Activated CD4-positive, alpha-beta T cell treated with anti-CD3 and anti-CD28 coated beads, Interleukin-2, amount 50 U/mL, for 4 hours (primary cell): ENCODE measurements around the gene GBF1.
"Not testable (repeated sequence)": the region's sequence is repeated elsewhere in the genome, so short reads cannot be mapped to it uniquely, and the experiment has no call there.

Experiments
- DNase-seq, 2 experiments: peaks; one replicate each; pipeline ENCODE4 v3.0.0-alpha.2; 2020

The GBF1 gene

DNA sequence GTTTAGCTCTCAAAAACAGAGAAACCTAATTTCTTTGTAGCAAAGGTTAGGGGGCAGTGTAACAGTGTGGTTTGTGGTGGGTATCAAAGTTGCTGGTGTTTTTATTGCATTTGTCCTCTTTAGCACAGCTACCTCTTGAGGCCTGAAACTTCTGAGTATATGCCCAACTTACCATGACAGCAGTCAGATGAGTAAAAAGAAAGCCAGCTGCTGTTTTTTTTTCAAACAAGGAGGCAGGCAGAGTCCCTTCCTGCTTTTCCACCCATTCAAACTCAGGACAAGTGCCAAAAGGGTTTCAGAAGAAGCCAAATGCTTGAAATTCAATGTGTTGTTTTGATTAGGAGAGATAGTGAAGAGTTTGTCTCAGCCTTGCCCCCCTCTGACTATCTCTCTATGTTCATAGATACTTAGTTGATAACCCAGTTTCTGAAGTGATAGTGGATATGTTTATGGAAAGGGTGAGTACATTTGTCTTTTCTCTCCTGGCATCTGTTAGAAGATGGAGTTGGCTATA is 23.1 kb downstream of the GBF1 start:
- no peak for DNase-seq

DNA sequence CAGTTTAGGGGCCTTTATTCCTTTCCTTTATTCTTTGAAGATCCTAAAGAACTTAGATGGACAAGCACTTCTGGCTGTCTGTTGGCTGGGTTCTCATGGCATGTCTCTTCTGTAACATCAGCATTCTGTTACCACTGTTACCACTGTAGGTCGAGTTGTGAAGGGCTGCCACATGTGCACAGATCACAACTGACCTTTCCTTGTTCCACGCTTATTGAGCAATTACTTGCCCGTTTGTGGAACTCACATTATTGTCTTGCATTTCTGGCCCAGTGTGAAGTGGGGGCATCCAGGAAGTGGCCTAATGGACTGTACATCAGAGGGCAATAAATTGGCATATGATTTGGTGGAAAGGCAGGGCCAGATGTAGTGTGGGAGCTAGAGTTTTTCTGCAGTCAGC is 23.7 kb downstream of the GBF1 start:
- DNase-seq = no peak

DNA sequence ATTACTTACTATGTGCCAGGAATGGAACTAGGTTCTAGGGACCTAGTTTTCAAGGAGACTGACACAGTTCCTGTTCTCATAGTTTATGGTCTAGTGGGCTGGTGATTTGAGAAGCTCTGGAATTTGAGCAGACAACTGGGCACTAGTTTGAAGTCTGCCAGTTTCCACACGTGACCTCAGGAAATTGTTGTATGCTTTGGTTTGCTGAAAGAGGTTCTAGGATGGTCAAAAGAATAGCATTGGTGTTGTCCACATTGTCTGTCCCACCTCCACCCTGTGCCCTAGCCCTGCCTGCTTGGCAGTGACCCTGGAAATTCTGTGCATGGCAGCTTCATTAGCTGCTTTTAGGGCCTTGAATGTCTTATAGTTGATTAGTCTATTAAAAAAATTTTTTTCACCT is 28.7 kb downstream of the GBF1 start:
- no peak for DNase-seq

DNA sequence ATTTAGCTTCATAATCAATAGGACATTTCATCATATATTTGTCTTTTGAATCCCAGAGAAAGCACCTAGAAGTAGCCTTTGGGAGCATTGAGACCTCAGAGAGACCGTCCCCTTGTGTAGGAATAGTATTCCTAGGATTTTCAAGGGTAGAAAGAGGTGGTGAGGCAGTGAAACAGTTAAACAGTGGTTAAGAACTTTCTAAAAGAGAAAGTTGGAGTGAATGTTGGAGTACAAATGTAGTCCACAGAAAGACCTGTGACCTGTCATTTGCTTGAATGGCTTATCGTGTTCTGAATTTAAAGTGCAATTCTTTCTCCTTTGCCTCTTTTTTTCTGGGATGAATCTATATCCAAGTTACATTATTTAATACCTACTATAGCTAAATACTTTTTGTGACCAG is 30.0 kb downstream of the GBF1 start:
- DNase-seq = no peak

DNA sequence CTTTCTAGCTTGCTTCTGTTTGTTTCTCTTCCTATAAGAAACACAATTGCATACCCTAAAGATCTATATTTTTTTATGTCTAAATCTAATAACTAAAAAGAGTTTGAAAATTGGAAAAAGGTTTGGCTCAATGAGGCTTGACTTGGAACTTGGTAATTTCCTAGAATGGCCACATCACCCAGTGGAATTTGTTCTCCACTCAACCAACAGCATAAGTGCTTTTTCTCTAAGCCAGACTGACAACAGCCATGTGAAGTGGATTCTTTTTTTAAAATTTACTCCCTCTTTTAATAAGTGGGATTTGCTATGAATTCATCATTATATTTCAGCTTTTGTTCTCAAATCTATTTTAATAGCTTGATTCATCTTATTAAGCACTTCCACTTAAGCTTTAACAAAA is 33.8 kb downstream of the GBF1 start:
- no peak for DNase-seq

DNA sequence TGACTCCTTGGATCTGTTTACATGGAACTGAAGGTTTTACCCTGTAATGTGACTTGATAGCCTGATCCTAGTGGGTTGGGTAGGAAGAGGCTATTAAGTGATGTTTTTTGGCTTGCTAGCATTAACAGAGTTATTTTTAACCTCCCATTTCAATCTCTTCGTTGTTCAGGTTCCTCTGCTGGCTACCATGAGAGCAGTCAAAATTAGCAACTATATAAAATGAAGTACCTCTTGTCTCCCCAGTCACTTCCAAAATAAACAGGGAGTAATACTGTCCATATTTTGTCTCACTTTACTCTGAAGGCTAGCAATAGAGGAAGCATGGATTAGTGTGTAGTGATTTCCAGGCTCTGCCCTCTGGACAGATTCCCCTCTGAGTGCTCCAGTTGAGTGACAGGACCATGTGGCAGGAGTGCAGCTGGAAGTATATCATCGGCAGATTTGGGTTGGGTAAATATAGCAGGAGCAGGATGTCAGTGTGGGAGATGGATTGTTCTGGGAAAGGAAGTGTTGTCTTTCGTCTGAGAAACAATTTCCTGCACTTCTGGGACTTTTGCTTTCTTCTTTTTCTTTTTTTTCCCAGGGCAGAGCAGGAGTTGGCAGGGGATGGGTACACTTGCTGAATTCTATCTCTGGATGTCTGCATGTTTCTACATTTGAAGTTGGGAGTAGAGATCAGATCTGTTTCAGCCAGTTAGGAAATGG is 35.2 kb downstream of the GBF1 start:
- no peak for DNase-seq

DNA sequence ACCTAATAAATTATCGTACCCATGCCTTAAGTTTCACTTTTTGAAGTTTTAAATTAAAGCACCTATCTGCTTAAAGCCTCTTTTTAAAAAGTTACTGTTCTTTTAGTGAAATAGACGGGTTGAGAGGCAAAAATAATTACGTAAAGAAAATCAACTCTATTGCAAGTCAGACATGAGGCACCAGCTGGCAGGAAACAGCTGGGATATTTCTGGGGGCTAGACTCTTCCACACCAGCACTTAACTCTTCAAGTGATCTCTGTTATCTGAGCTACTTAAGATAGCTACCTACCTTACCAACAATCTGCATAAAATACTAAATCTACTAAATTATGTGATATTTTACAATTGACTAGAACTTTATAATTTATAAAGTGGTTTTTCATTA is 35.8 kb downstream of the GBF1 start:
- no peak for DNase-seq

DNA sequence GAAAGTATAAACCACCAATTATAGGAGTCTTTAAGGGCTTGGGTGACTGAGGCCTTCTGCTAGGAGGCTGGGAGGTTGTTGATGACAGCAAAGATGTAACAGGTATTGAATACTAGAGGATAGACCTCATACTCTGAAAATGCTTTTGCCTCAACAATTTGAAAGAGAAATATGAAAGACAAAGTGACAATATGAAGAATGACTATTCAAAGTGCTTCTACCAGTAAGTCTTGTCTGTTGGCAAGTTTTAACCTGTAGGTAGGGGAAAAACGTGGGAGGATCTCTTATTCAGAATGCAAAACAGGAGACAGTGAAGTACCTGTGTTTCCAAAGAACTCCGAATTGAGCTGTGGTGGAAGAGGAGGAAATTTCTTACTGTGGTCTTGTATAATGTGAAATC is 38.2 kb downstream of the GBF1 start:
- no peak for DNase-seq

DNA sequence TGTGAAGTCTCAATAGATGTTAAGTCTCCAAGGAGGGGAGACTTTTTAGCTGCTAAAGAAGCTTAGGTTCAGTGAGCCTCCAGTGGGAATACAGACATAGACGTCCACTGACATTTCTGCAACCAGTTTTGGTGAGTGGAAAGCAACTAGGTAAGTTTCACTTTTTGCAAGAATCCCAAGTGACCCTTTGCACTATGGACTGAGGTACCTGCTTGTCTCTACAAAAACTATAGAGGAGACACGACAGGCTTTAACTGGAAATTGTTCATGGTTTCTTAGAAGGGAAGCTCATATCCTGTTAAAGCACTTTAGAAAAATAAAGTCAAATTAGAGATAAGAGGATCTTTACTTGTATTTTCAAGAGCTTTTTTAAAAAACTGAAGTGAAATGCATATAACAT is 38.6 kb downstream of the GBF1 start:
- no peak for DNase-seq

DNA sequence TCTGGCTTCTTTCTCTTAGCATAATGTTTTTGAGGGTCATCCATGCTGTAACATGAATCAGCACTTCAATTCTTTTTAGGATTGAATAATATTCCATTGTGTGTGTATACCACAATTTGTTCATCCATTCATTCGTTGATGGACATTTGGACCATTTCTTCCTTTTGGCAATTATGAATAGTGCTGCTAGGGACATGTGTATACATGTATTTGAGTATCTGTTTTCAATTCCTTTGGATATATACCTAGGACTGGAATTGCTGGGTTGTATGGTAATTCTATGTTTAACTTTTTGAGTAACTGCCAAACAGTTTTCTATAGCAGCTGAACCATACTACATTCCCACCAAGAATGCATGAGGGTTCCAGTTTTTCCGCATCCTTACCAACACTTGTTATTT is 39.2 kb downstream of the GBF1 start:
- DNase-seq = no peak

DNA sequence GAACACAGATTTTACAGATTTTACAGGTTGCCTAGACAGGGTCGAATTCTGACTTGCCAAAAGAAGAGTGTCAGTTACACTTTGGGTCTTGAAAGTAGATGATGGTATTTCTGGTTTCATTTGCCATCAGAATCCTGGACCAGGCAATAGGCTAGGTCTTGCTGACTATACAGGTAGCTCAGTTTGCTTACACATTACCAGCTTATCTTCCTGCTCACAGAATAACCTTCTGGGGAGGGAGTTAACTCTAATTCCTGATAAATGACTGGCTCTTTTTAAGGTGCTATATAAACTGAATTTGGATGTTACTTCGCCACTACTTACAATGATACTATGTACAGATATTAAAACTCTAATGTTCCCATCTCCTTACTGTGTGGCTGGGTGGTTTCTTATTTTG is 39.8 kb downstream of the GBF1 start:
- no peak for DNase-seq

DNA sequence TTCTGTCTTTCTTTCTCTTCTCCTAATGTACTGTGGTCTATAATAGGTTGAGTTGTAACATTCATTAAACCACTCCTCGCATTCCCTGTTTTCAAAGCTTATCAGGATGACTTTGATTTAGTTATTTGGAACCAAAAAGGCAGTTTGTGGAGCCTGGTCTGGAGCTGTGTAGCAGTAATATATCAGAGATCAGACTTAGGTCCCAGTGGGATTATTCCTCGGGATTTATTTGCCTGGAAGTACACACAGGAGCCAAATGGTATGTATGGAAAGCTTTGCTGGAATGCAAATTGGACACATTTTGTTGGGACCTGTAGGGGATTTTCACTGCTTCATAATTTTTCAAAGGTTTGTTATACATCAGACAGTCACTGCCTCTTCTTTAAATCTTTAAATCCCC is 40.9 kb downstream of the GBF1 start:
- DNase-seq = no peak

DNA sequence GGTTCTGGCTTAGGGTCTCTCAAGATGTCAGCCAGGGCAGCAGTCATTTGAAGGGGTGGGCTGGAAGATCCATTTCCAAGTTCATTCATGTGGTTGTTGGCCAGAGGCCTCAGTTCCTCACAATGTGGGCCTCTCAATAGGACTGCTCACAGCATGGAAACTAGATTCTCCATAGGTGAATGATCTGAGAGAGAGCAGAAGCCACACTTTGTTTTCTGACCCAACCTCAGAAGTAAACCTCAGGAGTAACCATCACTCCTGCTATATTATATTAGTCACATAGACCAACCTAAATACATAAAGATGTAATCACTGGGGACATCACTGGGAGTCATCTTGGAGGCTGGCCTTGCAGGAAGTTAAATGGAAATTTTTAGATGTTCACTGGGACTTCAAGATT is 42.2 kb downstream of the GBF1 start:
- no peak for DNase-seq

DNA sequence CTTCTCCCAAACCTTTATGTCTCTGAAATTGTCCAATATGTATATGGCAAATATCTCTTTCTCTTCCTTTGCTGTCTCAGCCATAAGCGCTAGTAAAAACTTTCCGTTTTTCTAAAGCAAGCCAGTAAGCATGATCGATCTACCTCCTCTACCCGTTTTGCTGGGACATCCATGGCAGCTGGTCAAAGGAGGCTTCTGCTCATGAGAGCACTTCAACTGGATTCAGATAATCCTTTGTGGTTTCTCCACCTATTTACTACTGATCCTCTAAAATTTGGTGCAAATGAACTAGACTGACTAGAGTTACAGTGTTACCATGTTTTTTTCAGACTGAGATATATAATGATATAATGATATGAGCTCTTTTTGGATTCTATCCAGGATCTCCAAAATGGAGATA is 42.7 kb downstream of the GBF1 start:
- no peak for DNase-seq

DNA sequence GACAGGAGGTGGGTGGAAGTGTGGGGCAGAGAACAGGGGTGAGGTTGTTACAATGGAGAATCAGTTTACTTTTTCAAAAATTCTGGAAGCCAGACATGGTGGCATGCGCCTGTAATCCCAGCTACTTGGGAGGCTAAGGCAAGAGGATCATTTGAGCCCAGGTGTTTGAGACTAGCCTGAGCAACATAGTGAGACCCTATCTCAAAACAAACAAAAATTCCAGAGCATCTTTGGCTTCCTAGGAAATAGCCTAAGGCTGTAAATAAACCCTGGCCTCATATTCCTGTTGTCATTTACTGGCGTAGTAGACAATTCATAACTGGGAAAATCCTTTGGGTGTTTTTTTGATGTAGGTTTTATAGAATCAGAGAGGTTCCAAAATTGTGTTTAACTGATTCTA is 44.0 kb downstream of the GBF1 start:
- DNase-seq = no peak

DNA sequence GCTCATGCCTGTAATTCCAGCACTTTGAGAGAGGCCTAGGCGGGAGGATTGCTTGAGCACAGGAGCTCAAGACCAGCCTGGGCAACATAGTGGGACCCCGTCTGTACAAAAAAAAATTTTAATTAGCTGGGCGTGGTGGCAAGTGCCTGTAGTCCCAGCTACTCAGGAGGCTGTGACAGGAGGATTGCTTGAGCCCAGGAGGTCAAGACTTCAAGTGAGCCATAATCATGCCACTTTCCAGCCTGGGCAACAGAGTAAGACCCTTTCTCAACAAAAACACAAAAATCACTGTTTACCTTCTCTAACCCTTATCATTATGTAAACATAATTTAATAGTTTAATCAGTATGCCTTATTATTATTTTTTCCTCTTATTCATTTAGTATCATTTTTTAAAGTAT is 44.5 kb downstream of the GBF1 start:
- no peak for DNase-seq

DNA sequence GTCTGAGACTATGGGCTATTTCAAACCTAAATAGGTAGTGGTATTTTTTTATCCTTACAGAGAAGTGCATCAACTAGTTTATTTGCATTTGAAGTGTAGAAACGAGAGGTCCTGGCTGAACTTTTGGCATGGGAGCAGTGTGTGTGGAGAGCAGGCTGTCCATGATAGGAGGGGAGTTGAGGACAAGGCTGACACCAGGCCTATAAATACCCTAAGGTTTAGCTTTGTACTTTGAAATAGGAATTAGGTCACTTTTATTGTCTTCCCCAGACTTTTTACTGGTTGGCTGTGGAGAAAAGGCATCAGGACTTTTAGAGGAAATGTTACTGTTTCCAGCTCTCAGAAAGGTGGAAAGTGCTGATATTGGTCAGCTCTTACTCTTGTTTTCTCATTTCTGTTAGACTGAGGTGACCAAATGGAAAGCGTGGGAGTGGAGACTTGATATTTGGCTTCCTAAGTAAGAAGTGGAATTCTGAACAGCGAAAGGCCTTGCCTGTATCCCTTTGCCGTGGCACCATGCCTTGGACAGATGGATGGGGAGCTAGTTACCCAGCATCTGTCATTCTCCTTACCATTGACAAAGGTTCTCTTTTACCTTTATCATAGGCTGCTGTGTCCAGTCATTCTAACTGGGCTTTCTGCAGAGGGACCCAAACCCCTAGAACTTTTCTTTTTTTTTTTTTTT is 46.0 kb downstream of the GBF1 start:
- DNase-seq = no peak

DNA sequence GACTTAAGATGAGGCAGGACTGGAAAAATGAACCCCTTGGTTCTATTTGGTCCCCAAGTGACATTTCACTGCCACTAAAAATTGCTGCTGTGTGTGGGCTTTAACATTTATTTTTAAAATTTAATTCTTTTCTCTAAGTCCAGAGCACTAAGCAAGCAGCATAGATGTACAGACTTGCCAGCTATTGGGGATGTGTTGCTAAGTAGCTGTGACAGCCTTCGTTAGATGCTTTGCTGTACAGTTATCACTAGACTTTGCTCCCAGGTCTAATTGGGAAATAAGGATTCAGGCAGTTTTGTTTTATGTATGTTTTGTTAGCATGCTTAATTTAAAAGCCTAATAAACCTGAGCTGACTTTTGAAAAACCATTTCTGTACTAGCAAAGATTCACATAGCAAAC is 51.8 kb downstream of the GBF1 start:
- no peak for DNase-seq

DNA sequence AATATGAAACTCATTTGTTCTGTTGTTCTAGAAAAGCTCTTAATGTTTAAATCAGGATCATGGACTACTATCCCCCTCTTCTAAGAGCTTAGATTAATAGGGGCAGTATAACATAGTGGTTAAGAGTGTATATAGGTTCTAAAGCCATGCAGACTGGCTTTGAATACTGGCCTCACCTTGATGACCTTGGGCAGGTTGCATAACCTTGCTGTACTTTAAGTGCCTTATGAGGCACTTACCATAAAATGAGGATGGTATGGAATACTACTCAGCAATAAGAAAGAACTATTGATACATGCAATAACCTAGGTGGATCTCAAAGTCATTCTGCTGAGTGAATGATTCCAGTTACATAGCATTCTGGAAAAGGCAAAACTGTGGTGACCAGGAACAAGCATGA is 53.6 kb downstream of the GBF1 start:
- no peak for DNase-seq

DNA sequence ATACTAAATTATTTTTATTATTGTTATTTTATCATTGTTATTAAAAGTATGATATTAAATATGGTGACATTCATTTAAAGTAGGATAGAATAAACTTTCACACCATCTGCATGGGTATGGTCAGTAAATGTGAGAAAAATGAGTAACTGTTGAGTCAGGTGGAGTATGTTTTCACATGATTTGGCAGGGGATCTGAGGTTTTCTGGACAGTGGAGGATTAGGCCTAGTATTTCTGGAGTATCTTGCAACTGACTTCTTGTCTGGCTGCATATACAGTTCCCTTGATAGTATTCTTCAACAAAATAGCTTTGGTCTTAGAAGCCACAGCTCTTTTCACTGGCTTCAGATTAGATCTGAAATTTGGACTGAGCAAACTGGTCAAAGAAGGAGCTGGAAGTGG is 54.5 kb downstream of the GBF1 start:
- no peak for DNase-seq

DNA sequence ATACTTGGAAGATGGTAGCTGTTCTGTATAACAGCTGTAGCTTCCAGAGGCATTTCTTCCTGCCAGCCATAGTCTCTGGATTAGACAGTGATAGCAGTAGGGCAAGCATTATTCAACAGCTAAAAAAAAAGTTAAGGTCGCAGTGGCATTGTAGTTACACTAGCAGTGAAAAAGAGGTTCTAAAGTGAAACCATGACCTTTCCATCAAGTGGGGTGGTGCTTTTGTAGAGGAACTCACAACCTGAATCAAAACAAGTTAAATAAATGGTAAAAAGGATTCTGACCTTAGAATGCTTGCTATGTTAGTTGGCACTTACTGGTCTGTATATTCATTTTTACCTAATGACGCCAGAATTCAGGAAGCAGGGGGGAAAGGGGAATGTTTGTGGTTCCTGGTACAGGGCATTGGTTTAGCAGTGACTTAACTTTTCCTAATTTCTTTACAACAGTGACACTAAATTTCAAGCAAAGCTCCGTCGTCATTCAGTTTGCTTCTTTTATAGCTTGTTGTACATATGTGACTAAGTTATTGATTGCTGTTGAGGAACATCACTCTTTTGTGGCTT is 55.0 kb downstream of the GBF1 start:
- DNase-seq = no peak

DNA sequence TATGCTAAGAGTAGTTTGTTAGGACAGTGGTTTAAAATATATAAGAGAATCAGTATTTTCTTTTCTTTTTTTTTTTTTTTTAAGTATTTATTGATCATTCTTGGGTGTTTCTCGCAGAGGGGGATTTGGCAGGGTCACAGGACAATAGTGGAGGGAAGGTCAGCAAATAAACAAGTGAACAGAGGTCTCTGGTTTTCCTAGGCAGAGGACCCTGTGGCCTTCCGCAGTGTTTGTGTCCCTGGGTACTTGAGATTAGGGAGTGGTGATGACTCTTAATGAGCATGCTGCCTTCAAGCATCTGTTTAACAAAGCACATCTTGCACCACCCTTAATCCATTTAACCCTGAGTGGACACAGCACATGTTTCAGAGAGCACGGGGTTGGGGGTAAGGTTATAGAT is 55.6 kb downstream of the GBF1 start:
- DNase-seq = not testable (repeated sequence)

DNA sequence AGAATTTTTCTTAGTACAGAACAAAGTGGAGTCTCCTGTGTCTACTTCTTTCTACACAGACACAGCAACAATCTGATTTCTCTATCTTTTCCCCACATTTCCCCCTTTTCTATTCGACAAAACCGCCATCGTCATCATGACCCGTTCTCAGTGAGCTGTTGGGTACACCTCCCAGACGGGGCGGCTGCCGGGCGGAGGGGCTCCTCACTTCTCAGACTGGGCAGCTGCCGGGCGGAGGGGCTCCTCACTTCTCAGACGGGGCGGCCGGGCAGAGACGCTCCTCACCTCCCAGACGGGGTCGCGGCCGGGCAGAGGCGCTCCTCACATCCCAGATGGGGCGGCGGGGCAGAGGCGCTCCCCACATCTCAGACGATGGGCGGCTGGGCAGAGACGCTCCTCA is 56.0 kb downstream of the GBF1 start:
- not testable (repeated sequence) for DNase-seq

DNA sequence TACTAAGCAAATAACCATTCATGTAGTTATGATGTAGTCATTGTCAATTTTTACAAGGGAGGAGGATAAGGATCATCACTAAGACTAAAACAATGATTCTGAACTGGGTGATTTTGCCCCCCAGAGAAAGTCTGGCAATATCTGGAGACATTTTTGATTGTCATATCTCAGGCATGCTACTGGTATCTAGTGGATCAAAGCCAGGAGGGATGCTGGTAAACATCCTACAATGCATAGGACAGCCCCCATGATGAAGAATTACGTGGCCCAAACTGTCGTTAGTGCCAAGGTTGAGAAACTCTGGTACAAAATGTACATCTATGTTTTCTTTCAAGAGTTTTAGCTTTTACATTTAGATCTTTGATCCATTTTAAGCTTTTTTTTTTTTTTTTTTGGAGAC is 57.3 kb downstream of the GBF1 start:
- no peak for DNase-seq

DNA sequence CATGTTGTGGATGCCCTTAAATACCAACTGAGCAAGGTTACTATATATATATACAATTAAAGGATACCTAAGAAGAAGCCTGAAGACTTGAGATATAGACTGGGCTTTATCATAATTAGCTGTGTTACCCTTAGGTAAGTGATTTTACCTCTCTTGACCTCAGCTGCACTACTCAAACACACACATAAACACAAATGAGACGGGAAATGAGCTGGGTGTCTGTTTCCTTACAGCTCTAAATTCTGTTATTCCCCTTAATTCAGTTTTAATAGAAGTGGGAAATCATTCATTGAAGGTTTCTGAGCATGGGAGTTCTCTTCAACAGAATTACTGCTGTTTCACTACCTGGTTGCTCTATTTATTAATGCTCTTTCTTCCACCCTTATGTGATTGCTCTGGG is 60.7 kb downstream of the GBF1 start:
- DNase-seq = no peak
